NCI-H774 (cell line): ENCODE results near the gene HYAL3.
A peak's percentile ranks its signal among the peaks of the same experiment; 100 is the strongest.

ENCODE experiments used
- DNase-seq: peaks from one replicate; lab custom pipeline; 2025; lab: John Stamatoyannopoulos, UW

HYAL3 gene

DNA sequence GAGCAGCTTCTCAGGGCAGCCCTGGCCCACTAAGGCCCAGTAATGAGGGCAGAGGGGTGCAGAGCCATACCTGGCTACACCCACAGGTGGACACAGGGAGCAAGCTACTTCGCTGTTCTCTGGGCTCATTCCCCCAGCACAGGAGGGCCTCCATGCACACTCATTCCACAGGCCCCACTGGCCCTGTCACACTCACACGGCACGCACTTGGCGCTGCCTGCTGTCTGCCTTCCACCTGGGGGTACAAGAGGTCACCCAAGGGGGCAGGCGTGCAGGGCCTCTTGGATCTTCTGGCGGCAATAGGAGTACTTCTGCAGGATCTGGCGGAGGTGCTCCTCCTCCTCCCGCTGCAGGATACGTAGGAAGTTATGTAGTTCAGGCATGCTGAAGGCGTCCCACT lies 31.1 kb upstream of the HYAL3 start:
- no peak for DNase-seq

DNA sequence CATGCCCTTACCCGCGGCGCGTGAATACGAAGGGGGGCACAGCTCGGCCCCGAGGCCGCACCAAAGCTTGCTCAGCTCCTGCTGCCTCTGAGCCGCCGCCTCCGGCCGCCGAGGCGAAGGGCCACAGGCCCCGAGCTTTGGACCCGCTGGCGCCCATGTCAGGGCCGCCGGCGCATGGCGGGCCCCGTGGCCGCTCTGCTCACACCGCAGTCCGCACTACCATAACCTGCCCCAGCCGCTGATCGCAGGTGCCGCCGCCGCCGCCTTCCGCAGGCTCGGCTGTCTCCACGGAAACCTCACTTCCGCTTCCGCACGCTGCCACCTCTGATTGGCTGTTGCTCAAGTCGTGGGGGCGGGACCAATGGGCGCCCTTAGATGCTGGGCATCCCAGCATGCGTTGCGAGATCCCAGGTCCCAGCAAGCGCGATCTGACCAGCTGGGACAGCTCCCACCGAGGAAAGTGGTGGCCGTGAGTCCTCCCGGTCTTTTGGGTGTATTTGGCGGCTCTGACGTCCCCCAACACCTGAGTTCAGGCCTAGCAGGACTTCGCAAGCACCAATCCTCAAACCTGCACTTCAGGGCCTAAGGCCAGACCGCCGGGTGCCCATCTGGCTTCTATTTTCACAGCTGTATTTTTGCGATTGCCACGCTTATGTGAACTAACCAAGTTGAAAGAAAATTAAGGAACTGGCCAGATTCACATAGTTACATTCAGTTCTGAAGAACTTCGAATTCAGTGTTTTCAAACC lies 28.9 kb upstream of the HYAL3 start, which contains the start of gene TUSC2:
TUSC2 (minus strand) TSS at position 281 of the 749 bp plus-strand sequence; CDS start at position 157, 124 bp downstream.
- DNase-seq, result peak; percentile 88

DNA sequence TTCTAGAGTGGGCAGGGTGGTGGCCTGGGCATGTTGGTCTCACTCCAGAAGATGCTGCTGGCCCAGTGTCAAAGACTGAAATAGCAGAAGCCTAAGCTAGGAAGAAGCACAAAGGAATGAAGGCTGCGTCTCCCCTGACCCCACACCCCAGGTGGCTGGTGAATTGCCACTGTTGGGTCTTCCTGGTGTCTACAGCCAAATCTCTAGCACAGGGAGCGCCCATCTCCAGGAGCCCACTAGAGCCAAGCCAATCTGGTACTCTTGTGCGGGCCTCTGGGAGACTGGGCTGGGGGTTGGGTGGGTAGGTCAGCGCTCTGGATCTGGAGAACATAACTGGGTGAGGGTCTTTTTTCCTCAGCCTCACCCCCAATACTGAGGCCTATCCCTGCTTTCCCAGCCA lies 27.9 kb upstream of the HYAL3 start:
- no peak for DNase-seq

DNA sequence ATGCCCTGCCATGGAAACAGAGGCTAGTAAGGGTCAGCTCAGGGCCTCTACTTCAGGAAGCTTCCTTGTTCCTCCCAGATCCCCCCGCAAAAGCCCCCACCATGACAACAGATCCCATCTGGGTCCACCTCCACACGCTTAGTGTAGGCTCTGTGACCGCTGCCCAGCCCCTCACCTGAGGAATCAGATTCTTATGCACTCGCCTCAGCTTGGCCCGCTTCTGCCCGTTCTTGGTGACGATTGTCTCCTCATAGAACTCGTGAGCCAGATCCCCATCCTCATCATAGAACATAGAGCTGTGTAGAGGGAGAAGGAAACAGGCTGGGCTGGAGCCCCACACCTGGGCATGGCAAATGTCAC lies 27.0 kb upstream of the HYAL3 start:
- DNase-seq, result no peak

DNA sequence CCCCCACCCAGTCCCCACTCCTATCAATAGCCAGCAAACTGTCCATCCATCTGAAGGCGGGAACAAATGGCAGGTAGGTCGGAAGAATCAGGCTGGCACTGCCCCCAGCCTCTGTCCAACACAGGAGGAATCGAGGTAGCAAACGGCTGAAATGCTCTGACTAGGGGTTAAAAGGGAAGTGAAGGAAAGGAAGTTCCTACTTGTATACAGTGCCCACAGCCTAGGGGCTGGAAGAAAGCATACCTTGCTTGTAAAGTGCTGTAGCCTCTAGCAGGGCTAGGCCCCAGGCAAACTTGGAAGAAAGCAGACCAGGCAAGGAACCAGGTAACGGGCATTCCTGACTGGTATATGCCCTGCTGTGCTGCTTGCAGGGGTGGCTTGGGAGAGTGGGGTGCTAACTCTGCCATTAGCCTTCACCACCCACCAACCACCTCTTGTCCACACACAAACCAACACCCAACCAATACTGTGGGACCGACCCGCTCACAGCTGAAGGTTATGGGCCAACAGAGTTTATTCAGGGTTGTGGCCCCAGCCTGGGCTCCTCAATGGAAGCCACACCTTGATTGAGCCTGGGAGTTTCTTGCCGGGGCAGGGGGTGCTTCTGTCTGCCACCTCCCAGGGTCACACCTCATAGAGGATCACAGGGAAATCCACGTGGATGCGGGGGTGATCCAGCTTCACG lies 26.4 kb upstream of the HYAL3 start:
- DNase-seq, result no peak

DNA sequence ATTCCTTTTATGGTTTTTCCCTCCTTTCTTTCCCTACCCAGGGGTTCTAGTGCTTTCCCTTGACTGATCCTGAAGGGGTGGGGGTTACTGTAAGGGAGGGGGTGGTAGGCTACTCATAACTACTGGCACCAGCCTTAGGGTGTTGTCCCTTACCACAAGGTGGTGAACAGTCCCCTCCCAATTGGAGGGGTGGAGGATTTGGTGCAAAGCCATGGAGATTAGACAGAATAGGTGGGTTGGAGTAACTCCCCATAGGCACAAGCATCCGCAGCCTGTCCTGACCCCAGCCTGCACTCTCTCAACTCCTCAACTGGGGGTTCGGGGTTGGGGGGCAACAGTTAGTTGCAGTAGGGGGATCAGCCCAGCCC lies 25.9 kb upstream of the HYAL3 start:
- no peak for DNase-seq

DNA sequence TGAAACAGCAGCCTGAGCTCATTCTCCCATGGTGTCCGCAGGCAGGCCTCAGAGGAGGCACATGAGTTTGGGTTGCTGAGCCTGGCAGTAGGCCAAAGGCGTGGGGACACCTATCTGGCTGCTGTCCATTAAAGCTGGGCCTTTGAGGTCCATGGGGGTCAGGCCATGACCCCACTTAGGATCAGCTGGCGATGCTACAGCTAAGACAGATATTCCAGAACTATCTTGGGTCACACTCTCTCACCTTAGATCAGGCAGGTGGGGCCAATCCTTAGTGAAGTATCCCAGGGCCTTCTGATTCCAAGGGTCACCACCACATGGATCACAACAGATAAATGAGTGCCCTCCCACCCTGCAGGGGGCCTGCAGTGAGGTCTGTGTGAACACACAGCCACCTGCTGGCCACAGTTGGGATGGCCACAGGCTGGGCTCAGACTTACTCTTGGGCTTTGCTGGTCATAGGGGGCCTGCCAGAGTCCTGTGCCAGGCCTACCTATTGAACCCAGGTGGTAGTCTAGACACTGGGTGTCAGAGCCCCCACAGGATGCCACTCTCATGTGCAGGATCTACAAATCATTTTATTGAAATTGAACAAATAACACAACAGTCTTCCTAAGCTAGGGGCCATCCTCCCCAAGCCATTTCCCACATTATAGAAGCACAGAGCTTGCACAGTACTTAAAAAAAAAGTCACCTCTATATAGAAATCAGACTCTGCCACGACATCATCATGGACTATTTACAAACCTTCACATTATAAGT lies 25.3 kb upstream of the HYAL3 start:
- no peak for DNase-seq

DNA sequence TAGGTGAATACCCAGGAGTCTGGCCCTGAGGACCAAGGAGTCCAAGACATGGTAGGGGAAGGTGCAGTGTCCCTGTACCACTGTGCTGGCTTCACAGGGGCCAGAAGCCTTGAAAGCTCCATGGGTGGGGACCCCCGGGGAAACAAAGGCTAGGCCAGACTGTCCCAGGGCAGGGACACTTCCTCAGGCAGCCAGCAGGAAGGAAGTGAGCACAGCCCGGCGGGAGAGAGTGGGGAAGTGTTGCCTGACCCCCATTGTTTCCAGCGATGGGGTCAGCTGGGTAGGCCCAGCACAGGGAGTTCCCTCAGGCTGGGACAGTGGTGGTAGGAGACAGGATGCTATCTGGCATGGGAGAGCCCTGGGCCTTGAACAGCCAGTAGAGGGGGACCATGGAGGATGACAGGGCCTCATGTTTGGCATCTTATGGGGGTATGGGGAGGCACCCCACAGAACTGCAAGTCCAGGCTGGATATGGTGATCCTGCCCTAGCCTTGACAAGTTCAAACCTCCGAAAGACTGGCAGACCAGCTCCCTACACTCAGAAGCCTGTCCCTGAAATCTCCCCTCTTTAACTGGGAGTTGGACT lies 24.5 kb upstream of the HYAL3 start:
- no peak for DNase-seq

DNA sequence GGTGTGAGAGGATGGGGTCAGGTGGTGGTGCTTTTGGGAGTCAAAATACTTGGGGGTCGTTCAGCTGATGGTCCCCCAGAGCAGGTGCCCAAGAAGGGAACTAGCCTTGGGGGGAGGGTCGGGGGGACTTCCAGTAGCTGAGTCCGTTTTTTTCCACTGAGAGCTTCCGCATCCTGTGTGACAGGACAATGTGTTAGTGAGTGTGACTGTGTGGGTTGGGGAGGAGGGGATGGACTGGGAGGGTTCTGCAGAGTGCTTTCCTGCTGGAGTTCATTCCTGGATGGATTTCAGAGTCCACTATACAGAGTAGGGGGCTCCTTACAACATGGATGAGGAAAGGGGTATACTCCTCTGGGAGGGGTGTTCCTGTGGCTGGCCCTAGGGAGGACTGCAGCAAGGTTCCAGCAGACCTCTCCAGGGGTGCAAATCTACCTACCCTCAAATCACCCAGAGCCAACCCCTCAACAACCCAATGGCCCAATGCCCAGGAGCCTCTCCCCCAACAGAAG lies 23.9 kb upstream of the HYAL3 start:
- no peak for DNase-seq

DNA sequence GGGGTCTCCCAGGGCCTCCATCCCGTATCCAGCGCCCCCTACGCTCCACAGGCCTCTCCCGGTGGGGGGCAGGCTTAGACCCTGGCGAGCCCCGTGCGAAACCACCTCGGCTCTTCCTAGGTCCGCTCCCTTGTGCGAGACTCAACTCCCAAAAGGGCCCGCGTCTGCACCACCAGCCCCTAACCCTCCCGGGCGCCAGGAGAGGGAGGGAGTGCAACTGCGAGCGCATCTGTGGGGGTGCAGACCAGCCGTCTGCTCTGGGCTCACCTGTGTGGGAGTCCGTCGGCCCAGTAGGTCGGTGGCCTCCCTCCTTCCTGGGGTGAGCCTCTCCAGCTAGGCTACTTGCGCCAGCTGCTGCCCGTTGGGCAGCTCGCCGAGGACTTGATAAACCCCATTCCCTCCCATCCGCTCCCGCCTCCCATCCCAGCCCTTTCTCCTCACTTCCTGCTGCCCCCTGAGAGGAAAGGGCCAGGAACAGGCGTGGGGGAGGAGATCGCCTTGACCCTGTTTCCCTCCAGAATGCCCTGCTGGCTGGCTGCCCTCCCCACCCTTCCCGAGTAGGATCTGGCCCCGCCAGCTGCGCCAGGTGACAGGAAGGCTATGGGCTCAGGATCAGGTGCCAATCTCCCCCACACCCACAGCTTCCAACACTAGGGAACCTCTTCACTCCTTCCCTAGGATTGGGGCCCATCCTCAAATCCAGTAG lies 23.3 kb upstream of the HYAL3 start, which contains the start of gene HYAL2:
HYAL2 (minus strand) TSS at position 360 of the 706 bp plus-strand sequence. CDS start 2,256 bp downstream, outside the sequence.
- DNase-seq, result no peak

DNA sequence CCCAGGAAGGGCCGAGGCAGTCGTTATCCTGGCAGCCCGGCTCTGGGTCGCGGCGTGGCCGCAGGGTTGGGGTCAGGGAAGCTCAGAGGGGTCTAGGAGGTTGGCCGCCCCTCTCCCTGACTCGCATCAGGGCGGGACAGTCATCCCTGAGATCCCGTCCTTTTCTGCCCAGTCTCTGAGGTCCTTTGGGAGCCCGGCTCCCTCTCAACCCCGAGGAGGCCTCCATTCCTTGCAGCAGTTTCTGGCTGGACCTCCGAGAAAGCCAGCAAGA lies 22.8 kb upstream of the HYAL3 start:
- DNase-seq, result no peak

DNA sequence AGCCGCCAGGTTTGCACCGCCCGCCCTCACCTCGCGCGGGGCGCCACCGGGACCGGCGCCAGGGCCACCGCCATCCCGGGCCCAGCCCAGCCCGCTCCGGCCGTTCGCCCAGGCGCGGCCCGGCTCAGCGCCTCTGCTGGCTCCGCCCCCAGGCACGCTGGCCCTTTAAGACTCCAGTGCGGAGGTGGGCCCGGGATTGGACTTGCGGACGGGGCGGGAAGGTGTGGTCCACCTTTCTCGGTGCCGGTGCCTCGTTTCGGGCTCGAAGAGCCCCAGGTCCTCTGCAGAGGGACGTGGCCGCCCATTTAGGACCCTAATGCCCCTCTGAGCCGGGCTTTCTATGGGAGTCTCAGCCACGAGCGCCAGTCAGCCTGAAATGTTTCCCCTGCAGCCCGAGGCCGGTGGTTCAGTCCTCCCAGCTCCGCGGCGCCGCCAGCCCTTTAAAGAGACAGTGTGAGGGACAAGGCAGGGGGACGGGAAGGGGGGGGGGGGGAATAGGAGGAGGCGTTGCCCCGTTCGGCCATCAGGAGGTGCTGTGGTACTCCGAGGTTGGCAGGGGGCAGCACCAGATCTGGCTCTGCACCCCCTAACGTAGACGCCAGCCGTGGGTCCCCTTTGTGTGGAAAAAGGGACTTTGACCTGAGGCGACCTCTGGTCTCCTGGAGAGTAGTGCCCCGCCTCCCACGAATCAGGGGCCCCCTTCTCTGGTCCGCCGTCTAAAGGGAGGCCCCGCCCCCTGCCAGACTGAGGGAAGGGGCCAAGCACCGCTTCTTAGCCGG lies 22.3 kb upstream of the HYAL3 start:
- DNase-seq, result peak; percentile 55

DNA sequence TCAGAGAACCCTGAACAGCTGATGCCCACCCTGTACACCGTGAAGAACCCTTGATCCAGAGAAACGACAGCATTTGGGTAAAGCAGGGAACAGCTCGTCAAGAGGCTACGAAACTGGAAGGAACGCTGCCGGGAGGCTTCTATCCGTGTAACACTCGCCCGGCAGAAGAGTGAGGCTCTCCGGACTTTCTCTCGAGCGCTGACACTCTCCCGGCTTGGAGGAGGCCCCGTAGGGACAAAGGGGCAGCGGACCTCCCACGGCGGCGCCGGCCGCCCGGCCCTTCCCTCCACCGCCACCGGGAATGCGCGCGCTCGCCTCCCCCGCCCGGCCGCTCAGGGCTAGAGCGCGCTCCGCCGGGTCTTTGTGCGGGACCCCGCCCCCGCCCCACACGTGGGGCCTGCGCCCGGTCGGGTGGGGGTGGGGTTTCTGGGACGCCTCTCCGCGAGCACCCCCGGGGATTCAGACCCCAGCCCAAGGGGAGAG lies 21.7 kb upstream of the HYAL3 start:
- DNase-seq, result peak; percentile 55

DNA sequence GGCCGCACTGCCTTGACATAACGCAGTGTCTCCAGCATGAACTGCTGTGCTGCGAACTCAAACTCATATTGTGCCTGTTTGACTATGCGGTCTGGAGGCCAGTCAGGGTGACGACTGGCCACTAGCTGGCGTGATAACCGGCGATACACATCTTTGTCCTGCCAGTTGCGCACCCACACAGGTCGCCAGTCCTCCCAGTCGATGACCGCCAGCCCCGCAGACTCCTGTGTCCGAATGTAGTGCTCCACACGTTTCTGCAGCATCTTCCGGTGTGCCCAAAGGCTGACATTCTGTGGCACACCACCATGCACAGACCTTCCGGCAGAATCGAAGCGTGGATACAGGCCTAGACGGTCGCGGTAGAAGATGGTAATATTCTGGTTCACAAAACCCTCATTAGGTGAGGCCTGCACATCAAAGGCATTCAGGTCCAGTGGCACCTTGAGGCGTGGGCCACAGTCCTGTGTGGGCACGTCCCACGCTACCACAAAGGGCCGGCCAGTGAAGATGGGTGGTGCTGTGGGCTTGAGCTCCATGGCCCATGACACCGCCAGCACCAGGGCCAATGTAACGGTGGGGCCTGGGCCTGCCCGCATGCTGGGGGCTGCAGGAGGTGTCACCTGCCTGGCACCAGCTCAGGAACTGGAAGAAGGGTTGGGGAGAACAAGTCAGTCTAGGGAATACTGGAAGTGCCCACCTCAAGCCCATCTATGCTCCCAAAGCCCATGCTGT lies 20.9 kb upstream of the HYAL3 start:
- no peak for DNase-seq

DNA sequence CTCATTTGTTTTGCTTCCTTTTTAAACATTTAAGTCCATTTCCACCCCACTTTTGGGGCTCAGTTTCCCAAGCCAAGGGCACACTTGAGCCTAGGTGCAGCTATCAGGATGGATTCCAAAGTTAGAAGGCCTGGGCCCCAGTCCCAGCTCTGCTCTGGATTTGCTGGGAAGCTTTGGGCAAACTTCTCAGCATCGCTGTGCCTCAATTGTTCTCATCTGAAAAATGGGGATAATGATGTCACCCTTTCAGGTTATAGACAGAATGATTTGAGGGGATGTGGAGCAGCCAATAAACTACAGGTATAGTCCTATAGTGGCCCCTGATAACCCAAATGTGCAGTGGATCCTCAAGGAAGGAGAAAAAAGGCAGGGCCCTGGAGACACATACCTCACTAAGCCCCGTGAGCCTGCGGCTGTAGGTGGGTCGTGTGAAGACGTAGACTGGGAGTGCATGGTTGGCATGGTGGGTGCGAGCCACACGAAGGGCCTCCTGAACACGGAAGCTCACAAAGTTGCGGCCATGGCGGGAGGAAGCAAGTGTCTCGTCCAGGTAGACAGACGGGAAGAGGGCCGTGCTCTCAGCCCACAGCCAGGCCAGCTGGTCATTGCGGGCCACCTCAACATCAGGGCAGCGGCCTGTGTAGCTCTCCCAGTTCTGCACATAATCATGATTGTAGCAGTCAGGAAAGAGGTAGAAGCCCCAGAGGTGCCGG lies 20.1 kb upstream of the HYAL3 start:
- no peak for DNase-seq

DNA sequence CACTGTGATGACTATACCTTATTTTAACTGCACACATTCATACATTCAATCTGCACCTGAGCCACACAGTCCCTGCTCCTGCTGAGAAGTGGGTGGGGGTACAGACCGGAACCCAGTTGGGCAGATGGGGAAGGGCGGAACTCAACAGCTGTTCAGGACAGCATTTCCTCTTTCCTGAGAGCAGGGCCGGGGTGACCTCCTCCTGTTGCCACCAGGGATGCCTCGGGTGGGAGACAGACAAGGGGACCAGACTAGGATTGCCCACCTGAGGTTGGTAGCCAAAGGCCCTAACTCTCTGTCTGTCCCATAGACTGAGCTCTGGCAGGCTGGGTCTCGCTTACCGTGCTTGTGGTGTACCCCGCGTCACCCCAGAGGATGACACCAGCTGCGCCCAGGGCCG lies 19.4 kb upstream of the HYAL3 start:
- DNase-seq, result no peak

DNA sequence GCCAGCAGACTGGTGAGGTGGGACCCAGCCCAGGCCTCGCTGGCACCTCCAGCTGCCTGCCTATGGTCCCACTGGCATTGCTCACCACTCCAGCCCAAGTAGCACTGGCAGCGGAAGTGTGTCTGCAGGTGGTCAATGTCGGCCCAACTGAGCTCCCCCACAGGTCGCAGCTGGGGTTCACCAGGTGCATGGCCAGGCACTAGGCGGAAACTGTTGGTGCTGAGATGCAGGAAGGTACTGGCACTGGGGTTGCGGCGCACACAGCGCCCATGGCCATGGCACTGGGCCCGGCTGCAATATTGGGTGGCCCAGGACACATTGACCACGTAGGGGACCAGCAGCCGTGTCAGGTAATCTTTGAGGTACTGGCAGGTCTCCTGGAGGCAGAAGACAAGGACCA lies 19.0 kb upstream of the HYAL3 start:
- DNase-seq, result no peak

DNA sequence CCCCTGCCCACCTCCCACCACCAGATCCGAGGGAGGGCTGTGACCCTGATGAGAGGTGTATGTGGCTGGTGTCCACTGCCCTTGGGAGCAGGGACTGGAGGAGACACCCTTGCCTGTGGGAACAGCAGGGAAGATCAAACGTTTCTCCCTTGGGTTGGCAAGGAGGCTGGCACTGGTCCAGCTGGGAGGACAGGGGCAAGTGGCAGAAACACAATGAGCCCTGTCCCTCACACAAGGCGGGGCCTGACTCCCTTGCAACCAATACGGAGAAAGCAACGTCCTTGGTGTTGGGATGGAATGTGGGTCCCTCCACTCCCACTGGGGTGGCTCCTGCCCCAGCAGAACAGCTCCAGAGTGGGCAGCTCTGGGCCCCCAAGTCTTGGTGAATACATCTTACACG lies 18.1 kb upstream of the HYAL3 start:
- no peak for DNase-seq

DNA sequence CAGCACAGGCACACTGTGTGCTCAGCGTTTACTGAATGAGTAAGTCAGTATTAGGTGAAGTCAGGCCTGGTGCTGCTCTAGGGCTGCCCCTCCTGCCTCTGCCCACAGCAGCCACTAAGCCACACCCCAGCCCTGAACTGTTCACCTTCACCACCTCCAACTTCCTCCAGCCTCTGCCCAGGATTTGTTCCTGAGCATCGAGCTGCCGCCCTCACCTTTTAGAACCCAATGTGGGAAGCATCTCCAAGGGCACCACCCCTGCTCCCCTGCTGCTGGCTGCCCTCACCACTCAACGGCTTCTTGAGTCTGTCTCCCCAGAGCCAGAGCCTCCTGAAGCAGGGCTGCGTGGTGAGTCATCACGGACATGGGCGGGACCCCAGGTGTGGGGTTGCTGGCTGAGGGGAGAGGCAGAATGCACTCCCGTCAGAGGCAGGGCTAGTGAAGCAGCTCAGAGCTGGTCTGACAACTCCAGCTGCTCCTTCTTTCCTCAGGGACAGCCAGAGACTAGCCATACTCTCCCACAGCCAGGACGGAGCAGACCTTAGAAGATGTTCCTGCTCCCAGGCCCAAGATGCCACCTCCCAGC lies 17.5 kb upstream of the HYAL3 start:
- no peak for DNase-seq
